GM19043 (cell line): ENCODE data around the gene GABPA.
"Not testable (repeated sequence)": the region's sequence is repeated elsewhere in the genome, so short reads cannot be mapped to it uniquely, and the experiment has no call there.

Experiments
- ATAC-seq: cut with Tn5 transposase; IDR thresholded peaks from one replicate; pipeline ENCODE4 v1.9.1; 2021; ENCODE audit warnings: low read depth; ENCODE audit not compliant: unreplicated experiment

Gene GABPA

DNA sequence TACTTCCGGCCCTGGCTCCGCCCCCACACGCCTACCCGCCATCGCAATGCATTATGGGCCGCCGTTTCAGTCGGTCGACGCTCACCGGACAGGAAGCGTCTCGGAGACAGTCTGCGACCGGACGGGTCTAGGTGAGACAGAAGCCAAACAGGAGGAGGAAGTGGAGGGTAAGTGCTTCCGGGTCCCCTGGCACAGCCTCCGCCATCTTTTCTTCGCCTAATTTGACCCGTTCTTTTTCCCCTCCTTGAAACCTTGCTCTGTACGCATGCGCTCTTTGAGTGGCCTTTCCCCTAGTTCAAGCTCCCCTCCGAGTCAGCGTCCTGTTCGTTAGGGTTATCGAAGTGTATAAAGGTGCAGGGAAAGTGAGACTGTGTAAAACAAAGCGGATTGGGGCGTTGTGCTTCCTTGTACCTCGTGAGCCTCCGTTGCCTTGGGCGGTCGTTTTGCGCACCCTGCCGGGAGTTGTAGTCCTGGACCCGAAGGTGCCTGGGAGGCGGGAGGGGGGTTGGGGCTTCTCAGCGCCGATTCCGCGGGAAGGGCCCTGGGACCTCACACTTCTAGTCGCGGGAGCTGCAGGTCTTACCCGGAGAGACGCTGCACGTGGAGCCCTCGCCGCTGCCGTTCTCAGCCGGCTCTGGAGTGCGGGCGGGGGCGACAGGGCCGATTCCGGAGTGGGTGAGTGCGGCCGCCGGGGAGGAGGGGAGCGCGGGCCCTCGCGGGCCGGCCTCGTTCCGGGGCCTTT lies at the start of gene GABPA, which contains the start of gene ATP5PF:
TSS of gene GABPA (plus strand) at position 69 of the 742 bp plus-strand sequence. CDS start 6,627 bp downstream, outside the sequence.
TSS of gene ATP5PF (minus strand) at position 1 of the 742 bp plus-strand sequence. CDS start 5,110 bp downstream, outside the sequence.
- peak; percentile 88 for ATAC-seq

DNA sequence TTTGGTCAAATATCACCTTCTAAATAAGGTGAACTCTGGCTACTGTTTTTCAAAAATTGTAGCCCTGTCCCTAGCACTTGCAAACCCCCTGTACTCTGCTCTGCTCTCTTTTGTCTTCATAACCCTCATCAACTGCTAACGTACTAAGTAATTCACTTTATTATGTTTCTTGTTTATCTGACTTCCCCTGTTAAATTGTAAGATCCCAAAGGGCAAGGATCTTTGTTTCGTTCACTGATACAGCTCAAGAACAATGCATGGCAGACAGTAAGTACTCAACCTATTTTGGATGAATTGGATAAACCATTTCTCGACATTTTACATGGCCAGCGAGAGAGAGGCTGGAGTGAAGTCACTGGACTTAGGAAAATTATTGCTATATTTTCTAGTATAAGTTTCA lies 47.0 kb upstream of the GABPA start:
- ATAC-seq, result no peak

DNA sequence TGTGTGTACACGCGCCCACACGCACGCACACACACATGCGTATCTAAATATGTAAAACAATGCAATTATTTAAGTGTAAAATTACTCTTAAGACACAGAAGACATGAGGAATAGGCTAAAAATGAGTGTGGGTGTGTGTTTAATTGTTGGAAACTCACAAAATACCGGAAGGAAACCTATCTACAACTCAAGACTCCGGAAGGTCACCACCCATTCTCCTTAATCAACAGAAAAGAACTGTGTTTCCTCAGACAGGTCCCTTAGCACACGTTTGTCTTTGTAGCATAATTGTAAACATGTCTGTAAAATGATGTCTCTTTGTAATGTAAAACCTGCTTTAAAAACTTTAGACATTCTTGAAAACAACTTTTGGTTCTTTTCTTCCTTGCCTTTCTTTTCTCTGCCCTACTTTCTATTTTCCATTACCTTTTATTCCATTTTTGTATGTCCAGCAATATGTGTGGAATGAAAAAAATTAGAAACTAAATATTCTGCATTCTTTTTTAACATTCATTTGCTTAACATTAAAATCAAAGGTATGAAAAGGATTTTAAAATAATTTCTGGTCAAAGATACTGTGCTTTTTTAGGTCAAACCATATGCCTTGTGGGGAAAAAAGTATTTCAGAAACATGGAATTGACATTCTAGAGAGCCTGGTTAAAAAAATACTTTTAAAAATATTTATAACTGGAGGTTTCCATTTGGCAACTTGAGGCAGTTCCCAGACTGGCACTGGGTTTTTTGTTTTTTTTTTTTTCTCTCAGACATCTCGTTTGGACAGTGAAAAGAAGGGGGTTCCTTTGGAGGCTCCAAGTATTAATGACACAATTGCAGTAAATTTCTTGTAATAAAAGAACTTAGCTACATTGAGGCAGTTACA lies 46.3 kb upstream of the GABPA start:
- no peak for ATAC-seq

GRCh38 chr21:25689226-25689625 lies 45.5 kb upstream of the GABPA start:
- no peak for ATAC-seq

DNA sequence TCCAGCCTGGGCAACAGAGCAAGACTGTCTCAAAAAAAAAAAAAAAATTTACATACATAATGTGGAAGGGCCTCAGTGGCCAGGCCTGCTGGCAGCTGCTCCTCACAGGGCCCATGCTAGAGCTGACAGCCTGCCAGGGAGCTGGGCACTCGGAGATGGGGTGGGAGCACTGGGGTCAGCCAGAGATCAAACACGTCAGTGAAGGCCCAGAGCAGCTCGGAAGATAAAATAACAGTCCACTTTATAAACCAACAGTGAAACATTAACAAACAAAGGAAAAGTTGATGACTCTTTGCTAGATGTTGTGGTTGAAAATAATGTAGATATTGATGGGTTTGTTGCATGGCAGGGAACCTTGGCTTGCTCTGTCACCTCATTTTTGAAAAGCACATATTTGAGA lies 42.8 kb upstream of the GABPA start:
- ATAC-seq, result no peak

DNA sequence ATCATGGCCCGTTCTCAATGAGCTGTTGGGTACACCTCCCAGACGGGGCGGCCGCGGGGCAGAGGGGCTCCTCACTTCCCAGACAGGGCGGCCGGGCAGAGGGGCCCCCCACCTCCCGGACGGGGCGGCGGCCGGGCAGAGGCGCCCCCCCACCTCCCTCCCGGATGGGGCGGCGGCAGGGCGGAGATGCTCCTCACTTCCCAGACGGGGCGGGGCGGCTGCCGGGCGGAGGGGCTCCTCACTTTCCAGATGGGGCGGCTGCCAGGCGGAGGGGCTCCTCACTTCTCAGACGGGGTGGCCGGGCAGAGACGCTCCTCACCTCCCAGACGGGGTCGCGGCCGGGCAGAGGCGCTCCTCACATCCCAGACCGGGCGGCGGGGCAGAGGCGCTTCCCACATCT lies 39.3 kb upstream of the GABPA start:
- not testable (repeated sequence) for ATAC-seq

GRCh38 chr21:25700741-25701140 lies 34.0 kb upstream of the GABPA start:
- no peak for ATAC-seq

- no peak for ATAC-seq
Observed at GRCh38 chr21:25701529-25701928, 33.2 kb upstream of the GABPA start.

GRCh38 chr21:25708467-25709065 lies 26.2 kb upstream of the GABPA start:
- no peak for ATAC-seq

DNA sequence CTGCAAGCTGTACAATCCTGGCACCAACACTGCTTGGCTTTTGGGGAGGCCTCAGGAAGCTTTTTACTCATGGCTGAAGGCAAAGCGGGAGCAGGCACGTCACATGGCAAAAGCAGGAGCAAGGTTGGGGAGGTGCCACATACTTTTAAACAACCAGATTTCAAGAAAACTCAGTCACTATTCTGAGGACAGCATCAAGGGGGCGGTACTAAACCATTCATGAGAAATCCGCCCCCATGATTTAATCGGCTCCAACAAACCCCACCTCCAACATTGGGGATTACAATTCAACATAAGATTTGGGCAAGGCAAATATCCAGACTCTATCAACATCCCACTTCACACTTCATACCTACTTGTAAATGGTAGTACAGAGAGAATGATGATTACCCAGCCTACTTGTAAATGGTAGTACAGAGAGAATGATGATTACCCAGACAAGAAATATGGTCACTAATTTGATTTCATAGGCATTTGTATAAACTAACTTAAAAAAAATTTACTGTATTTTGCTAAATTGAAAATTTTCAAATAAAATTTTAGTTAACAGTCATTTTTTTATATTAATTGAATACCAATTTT lies 25.0 kb upstream of the GABPA start:
- ATAC-seq, result no peak

DNA sequence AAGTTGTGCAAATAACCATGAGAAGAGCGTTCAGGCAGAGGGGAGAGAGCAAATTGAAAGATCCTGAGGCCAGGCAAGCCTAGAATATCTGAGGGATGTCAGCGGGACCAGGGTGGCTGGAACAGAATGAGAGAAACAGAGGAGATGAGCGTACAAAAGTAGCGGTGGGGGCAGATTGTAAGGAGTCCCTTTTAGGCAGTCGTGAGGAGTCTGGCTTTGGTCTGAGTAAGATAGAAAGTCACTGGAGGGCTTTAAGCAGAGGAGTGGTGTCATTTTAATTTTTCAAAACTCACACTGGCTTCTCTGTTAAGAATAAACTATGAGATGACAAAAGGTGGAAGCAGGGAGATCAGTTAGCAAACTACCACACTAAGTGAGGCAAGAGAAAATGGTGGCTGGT lies 24.2 kb upstream of the GABPA start:
- ATAC-seq, result no peak

GRCh38 chr21:25714066-25714465 lies 20.7 kb upstream of the GABPA start:
- not testable (repeated sequence) for ATAC-seq

DNA sequence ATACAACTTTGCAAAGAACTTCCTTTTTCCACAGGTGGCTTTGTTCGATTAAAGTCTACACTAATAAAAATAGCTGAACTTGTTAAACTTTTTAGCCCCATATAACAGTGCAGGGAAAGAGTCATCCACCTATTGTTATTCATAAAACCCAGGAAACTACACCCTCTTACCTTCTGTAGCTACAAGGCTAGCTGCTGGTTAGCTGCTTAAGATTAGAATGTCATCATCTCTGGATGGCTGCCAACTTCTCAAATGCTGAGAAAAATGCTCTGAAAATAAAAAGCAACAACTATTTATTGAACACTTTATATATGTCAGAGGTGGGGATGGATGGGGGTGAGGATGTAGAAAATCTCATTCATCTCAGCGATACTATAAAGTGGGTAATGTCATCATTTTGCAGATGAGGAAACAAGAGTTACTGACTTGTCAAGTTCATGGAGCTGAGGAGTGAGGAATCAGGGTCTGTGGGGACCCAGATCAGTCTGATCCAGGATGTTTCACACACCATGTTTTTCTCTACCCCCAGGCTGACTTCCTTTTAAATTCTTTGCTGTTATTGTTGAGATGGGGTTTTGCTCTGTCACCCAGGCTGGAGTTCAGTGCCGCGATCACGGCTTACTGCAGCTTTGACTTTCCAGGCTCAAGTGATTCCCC lies 17.2 kb upstream of the GABPA start:
- ATAC-seq, result no peak

GRCh38 chr21:25721987-25722386 lies 12.8 kb upstream of the GABPA start:
- ATAC-seq, result no peak

DNA sequence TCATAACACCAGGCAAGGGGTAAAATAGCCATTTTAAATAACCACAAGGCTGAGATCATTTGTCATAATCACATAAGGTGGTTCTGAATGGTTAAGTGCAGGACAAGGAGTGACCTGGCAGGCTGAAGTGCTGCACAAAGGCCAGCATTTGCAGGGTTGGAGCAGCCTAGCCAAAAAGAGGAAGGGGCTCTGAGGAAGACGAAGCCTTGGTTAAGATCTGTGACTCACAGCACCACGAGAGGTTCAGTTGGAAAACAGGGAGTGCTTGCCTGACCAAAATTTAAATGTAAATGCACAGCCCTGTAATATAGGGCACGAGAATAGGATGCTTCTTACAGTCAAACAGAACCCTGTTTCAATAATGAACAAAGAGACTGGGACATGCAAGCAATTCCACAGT lies 12.1 kb upstream of the GABPA start:
- ATAC-seq, result no peak

- no peak for ATAC-seq
Observed at GRCh38 chr21:25732091-25732760, 2.5 kb upstream of the GABPA start.

DNA sequence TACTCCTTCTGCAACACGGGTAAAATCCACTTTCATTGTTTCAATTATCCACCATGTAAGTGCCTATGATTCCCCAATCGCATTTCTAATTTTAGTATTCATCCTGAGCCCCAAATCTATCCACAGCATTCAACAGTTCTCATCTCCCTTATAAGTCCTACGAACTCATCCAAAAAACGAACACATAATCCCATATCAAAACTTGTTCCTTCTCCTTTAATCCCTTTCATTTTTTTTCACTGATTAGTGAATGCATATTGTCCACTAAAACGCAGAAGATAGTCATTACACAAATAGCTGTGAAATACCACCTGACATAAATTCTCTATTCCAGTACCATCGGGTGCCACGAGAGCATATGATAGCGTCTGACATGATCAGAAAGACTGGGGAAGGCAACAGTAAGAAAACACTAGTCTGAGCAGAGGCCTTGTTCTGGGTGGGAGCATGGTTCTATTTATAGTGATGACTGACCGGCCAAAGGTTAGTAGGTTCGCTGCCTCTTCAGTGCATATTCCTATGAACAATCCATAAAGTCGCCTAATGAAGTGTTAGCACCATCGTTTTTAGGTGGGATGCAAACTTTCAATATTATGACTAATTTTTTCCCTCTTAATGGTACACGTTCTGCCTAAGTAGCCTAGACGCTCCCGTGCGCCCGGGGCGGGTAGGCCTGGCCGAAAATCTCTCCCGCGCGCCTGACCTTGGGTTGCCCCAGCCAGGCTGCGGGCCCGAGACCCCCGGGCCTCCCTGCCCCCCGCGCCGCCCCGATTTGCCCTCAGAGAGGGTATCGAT lies 716 bp upstream of the GABPA start:
- ATAC-seq, result no peak

GRCh38 chr21:25734654-25734903 lies 193 bp upstream of the GABPA start:
- no peak for ATAC-seq
